Dendritic cell treated with granulocyte-macrophage colony-stimulating factor and Interleukin-4, amounts not matched to agents 40 ng/mL and 50 ng/mL, for 4 days (primary cell): Measurements from ENCODE around the gene PDHB.
"Not testable (repeated sequence)": the region's sequence is repeated elsewhere in the genome, so short reads cannot be mapped to it uniquely, and the experiment has no call there.

Source experiments
- H3K27ac Mint-ChIP-seq: one replicate; pipeline ENCODE4 v1.8.0; 2022; ENCODE audit warnings: mild to moderate bottlenecking, mixed read lengths
- H3K27me3 Mint-ChIP-seq: one replicate; pipeline ENCODE4 v1.8.0; 2022; ENCODE audit warnings: mild to moderate bottlenecking, mixed read lengths
- H3K36me3 Mint-ChIP-seq: one replicate; pipeline ENCODE4 v1.8.0; 2022; ENCODE audit warnings: low read depth, mixed read lengths
- H3K4me1 Mint-ChIP-seq: one replicate; pipeline ENCODE4 v1.8.0; 2022; ENCODE audit warnings: low read depth, mixed read lengths
- H3K4me3 Mint-ChIP-seq: one replicate; pipeline ENCODE4 v1.8.0; 2022; ENCODE audit warnings: mild to moderate bottlenecking, moderate library complexity, mixed read lengths
- H3K9me3 Mint-ChIP-seq: one replicate; pipeline ENCODE4 v1.8.0; 2022; ENCODE audit warnings: mixed read lengths
- intact Hi-C: fragments of 100-400 bp; cut with micrococcal nuclease; formaldehyde crosslinking; loops from one replicate; pipeline ENCODE4 v1.15.0; 2022

Gene PDHB

DNA sequence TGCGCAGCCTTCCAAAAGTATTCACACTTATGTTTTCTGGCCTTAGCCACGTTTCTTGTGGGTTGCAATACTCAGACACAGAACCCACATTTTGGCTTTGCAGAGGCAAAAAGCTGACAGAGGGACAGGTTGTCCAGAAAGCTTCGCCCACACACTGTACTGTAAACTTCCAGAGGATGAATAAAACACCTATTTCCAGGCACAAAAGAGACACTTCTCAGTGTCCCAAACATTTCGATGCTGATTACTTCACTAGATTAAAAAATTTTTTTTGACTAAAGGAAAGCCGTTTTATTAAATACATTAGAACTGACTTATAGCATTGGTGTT is 30.3 kb upstream of the PDHB start:
- Mint-ChIP-seq H3K9me3 (no peaks in the 10 kb centered on the region), H3K36me3 (no peaks in the 10 kb centered on the region), H3K4me1 (peaks cover 16% of the 10 kb centered on the region), H3K4me3 (no peak overlapping the region), H3K27ac (no peak overlapping the region), H3K27me3 (no peaks in the 10 kb centered on the region)
- intact Hi-C loops: loop anchor here (1.0 to 5.0 kb wide), 2 partner anchors 33 to 68 kb away; no protein-coding TSS in a partner anchor

DNA sequence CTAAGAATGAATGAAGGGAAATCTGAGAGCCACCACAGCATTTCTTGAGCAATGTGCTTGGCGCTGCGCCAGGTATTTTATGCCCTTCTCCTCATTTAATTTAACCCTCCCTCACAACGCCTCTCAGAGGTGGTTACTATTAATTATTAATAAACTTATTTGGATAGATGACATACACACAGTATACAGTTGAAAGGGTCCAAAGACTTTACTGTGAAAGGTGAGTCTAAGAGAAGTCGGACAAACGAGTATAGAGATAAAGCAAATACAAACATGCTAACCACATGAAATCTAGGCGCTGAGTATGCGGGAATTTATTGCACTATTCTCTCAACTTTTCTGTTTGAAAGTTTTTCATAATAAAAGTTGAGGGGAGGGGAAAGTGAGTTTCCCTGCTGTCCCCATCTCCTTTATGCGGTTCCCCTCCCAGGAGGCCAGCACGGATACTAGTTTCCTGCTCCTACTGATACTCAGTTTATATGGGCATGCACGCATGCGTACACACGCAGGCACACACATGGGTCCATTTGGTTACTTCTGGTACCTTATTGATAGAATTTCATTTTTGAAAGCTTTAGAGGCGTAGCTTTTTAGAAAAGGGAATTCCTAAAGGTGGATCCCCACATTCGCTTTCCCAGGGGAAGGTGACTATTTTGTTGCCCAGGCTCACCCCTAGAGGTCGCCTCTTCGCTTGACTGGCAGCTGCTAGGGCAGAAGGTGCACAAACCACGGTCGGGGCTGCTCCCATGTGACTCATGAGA is 29.7 kb upstream of the PDHB start:
- Mint-ChIP-seq H3K9me3 (no peaks in the 10 kb centered on the region), H3K27ac (no peak overlapping the region), H3K4me1 (peaks cover 11% of the 10 kb centered on the region), H3K4me3 (peak overlapping the region; percentile 32), H3K27me3 (no peaks in the 10 kb centered on the region), H3K36me3 (no peaks in the 10 kb centered on the region)
- intact Hi-C loops: loop anchor here (1.0 to 5.0 kb wide), 2 partner anchors 34 to 69 kb away; no protein-coding TSS in a partner anchor

DNA sequence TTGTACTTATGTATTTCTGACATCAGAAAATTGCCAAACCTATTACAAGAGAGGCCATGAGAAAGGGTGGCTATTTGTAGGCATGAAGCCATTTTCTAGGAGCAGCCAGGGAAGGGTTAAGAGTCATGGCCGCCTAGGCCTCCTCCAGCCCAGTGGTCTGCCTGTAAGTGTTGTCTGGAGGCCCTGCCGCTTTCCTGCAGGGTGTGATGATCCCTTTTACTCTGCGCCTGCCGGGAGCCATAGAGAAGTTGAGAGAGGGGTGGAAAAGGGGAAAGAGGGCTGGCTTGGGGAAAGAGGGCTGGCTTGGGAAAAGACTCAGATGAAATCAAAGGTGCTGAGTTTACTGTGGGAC is 29.2 kb upstream of the PDHB start:
- Mint-ChIP-seq H3K4me1 (peaks cover 11% of the 10 kb centered on the region), H3K27me3 (no peaks in the 10 kb centered on the region), H3K36me3 (no peaks in the 10 kb centered on the region), H3K9me3 (no peaks in the 10 kb centered on the region), H3K4me3 (no peak overlapping the region), H3K27ac (no peak overlapping the region)
- intact Hi-C loops: loop anchor here (1.0 to 5.0 kb wide), 2 partner anchors 34 to 69 kb away; no protein-coding TSS in a partner anchor

DNA sequence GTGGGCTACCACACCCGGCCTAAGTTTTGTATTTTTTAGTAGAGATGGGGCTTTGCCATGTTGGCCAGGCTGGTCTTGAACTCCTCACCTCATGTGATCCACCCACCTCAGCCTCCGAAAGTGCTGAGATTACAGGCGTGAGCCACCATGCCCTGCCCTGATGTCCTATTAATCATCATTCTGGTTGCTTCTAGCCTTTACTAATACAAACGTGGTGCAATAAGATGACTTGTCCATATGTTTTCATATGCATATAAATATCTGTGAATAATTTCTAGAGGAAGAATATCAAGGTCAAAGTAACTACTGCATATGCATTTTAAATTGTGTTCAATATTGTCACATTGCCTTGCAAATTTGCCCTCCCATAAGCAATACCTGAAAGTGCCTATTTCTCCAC is 25.5 kb upstream of the PDHB start:
- no peaks in the 10 kb centered on the region for H3K27me3 Mint-ChIP-seq
- no peak overlapping the region for H3K27ac Mint-ChIP-seq
- H3K9me3 Mint-ChIP-seq: peaks cover 26% of the 10 kb centered on the region
- intact Hi-C loops: no loop called here
- no peak overlapping the region for H3K4me3 Mint-ChIP-seq
- peaks cover 7% of the 10 kb centered on the region for H3K36me3 Mint-ChIP-seq
- H3K4me1 Mint-ChIP-seq: peaks cover 6% of the 10 kb centered on the region

DNA sequence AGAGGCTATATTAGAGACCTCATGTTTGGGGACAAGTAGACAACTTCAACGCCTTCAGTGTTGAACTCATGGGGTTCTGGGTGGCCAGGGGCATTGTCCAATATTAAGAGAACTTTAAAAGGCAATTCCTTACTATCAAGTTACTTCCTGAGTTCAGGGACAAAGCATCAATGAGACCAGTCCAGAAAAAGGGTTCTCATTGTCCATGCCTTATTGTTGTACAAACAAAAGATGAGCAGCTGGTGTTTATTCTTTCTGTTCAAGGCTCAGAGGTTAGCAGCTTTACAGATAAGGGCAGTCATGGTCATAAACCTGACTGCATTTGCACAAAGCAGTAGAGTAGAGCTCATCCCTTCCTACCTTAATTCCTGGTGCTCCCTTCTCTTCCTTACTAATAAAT is 18.5 kb upstream of the PDHB start:
- intact Hi-C loops: no loop called here
- Mint-ChIP-seq H3K27ac (no peak overlapping the region), H3K27me3 (no peaks in the 10 kb centered on the region), H3K36me3 (peaks cover 16% of the 10 kb centered on the region), H3K9me3 (peaks cover 42% of the 10 kb centered on the region), H3K4me3 (no peak overlapping the region), H3K4me1 (peaks cover 13% of the 10 kb centered on the region)

DNA sequence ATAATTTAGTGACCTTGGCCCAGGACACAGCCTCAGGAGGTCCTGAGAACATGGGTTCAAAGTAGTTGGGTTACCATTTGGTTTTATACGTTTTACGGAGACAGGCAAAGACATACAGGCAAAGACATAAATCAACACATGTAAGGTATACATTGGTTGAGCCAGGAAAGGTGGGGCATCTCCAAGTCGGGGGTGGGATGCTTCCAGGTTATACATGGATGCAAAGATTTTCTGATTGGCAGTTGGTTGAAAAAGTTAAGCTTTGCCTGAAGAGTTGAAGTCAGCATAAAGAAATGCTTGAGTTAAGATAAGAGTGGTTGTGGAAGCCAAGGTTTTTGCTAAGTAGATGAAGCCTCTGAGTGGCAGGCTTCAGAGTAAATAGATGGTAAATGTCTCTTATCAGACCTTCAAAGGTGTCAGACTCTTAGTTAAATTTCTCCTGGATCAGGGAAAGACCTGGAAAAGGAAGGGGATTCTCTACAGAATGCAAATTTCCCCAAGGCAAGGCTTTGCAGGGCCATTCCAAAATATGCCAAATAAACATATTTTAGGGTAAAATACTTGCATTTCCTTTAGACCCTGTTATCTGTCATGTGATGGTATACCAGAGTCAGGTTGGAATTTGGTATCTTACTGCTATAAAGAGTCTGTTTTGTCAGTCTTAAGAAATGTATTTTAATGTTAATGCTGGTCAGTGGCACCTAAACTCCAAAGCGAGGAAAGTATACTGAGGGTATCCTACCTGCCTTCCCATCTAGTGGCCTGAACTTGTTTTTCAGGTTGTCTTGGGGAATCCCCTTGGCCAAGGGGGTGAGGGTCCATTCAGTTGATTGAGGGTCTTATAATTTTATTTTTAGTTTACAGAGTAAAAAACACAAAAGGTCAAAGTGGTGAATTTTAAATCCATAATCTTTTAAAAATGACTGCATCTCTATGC is 8.2 kb upstream of the PDHB start:
- no peaks in the 10 kb centered on the region for H3K4me1 Mint-ChIP-seq
- H3K27ac Mint-ChIP-seq: no peak overlapping the region
- H3K9me3 Mint-ChIP-seq: no peaks in the 10 kb centered on the region
- no peaks in the 10 kb centered on the region for H3K27me3 Mint-ChIP-seq
- H3K36me3 Mint-ChIP-seq: no peaks in the 10 kb centered on the region
- H3K4me3 Mint-ChIP-seq: no peak overlapping the region
- intact Hi-C loops: no loop called here

DNA sequence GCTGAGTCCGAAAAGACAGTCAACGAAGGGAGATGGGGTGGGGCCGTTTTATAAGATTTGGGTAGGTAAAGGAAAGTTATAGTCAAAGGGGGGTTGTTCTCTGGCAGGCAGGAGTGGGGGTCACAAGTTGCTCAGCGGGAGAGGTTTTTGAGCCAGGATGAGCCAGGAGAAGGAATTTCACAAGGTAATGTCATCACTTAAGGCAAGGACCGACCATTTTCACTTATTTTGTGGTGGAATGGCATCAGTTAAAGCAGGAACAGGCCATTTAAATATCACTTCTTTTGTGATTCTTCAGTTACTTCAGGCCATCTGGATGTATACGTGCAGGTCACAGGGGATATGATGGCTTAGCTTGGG is 7.3 kb upstream of the PDHB start:
- H3K27me3 Mint-ChIP-seq, H3K36me3 Mint-ChIP-seq, intact Hi-C loops, H3K9me3 Mint-ChIP-seq, H3K4me1 Mint-ChIP-seq, H3K27ac Mint-ChIP-seq, H3K4me3 Mint-ChIP-seq: not testable (repeated sequence)

DNA sequence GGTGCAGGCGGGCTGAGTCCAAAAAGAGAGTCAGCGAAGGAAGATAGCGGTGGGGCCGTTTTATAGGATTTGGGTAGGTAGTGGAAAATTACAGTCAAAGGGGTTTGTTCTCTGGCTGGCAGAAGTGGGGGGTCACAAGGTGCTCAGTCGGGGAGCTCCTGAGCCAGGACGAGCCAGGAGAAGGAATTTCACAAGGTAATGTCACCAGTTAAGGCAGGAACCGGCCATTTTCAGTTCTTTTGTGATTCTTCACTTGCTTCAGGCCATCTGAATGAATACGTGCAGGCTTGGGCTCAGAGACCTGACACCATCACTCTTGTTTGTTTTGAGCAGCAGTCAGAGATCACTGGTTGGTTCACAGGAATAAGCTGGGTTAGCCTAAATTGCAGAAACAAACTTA is 3.6 kb upstream of the PDHB start:
- peaks cover 28% of the 10 kb centered on the region for H3K4me1 Mint-ChIP-seq
- H3K4me3 Mint-ChIP-seq, H3K36me3 Mint-ChIP-seq, intact Hi-C loops, H3K27ac Mint-ChIP-seq, H3K9me3 Mint-ChIP-seq, H3K27me3 Mint-ChIP-seq: not testable (repeated sequence)

DNA sequence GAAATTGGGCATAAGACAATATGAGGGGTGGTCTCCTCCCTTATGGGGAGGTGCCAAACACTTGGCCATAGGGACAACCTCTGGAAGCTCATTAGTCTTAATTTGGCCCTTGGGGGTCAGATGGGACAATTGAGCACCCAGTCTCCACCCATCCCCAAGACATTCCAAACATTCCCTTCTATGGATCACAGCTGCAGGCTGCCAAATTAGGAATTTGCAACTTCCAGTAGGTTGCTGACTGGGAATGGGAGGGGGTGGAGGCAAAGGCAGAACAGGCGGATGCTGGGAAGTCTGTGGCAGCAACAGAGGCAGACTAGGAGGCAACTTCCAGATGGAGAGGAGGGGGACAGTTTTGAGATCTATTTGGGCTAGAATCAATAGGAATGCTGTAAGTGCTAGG is 1.4 kb upstream of the PDHB start:
- peak overlapping the region; percentile 95 for H3K27ac Mint-ChIP-seq

DNA sequence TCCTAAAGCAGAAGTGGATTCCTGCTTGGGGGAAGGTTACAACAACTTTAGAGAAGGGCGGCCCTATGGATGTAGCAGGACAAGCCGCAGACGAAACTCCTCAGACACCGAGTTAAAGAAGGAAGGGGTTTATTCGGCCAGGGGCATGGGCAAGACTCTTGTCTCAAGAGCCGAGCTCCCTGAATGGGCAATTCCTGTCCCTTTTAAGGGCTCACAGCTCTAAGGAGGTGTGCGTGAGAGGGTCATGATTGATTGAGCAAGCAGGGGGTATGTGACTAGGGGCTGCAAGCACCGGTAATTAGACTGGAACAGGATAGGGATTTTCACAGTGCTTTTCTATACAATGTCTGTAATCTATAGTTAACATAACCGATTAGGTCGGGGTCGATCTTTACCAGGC is 879 bp upstream of the PDHB start:
- no peaks in the 10 kb centered on the region for H3K27me3 Mint-ChIP-seq
- no peaks in the 10 kb centered on the region for H3K9me3 Mint-ChIP-seq
- H3K27ac Mint-ChIP-seq: peak overlapping the region; percentile 95
- H3K4me1 Mint-ChIP-seq: peaks cover 35% of the 10 kb centered on the region
- H3K36me3 Mint-ChIP-seq: peaks cover 34% of the 10 kb centered on the region
- H3K4me3 Mint-ChIP-seq: no peak overlapping the region
- intact Hi-C loops: no loop called here

More for the DNA sequence above, 1.4 kb upstream of the PDHB start:
- Mint-ChIP-seq H3K4me3 (no peak overlapping the region), H3K27me3 (no peaks in the 10 kb centered on the region), H3K36me3 (peaks cover 29% of the 10 kb centered on the region), H3K9me3 (no peaks in the 10 kb centered on the region), H3K4me1 (peaks cover 35% of the 10 kb centered on the region)
- intact Hi-C loops: no loop called here

DNA sequence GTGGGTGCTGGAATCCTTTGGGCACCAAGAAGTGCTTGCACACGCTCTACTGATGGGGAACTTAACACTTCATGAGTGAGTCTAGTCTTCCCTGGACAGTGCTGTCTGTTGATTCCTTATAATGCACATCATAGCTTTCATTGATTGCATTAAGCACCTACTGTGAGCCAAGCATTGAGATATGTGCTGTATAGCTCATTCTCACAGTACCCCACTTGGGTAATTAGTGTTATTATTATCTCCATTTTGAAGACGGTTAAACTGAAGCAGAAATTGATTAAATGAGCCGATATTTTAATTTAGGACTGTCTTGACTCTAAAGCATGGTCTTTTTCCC is 504 bp upstream of the PDHB start:
- intact Hi-C loops: no loop called here
- Mint-ChIP-seq H3K27ac (peak overlapping the region; percentile 95), H3K4me1 (peaks cover 35% of the 10 kb centered on the region), H3K27me3 (no peaks in the 10 kb centered on the region), H3K36me3 (peaks cover 38% of the 10 kb centered on the region), H3K9me3 (no peaks in the 10 kb centered on the region), H3K4me3 (peak overlapping the region; percentile 74)

DNA sequence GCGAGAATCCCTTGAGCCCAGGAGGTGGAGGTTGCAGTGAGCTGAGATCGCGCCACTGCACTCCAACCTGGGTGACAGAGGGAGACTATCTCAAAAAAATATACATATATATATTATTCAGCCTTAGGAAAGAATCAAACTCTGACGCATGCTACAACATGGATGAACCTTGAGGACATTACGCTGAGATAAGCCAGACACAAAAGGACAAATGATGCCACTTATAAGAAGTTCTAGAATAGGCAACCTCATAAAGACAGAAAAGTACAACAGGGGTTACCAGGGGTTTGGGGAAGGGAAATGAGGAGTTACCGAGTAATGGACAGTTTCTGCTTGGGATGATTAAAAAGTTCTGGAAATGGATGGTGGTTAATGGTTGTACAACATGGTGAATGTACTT is 727 bp downstream of the PDHB start:
- Mint-ChIP-seq H3K27me3 (no peaks in the 10 kb centered on the region), H3K27ac (peak overlapping the region; percentile 95), H3K36me3 (peaks cover 50% of the 10 kb centered on the region)

DNA sequence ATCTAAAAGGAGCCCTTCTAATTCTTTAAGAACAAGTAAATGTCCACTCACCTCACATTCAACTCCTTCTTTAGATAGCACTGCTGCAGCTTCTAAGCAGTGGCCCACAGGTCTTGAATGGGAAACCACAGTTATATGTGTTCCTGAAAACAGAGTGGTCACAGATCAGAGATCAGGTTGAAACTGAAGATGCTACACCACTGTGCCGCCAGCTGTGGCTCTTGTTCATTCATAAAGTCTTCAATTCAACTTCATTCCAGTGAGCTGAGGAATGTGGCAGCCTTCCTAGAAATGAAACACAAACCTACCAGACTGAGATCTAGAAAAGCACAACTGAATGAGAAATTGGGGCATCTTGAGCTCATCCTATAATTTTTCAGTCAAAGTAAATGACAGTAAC is 4.0 kb downstream of the PDHB start:
- Mint-ChIP-seq H3K4me1 (peaks cover 40% of the 10 kb centered on the region), H3K9me3 (no peaks in the 10 kb centered on the region), H3K4me3 (no peak overlapping the region), H3K27ac (no peak overlapping the region), H3K27me3 (no peaks in the 10 kb centered on the region), H3K36me3 (peaks cover 83% of the 10 kb centered on the region)
- intact Hi-C loops: no loop called here

More for the DNA sequence above, 727 bp downstream of the PDHB start:
- Mint-ChIP-seq H3K4me1 (peaks cover 38% of the 10 kb centered on the region), H3K9me3 (no peaks in the 10 kb centered on the region), H3K4me3 (peak overlapping the region; percentile 83)
- intact Hi-C loops: loop anchor here (1.0 kb wide), 2 partner anchors 58 to 99 kb away; no protein-coding TSS in a partner anchor

DNA sequence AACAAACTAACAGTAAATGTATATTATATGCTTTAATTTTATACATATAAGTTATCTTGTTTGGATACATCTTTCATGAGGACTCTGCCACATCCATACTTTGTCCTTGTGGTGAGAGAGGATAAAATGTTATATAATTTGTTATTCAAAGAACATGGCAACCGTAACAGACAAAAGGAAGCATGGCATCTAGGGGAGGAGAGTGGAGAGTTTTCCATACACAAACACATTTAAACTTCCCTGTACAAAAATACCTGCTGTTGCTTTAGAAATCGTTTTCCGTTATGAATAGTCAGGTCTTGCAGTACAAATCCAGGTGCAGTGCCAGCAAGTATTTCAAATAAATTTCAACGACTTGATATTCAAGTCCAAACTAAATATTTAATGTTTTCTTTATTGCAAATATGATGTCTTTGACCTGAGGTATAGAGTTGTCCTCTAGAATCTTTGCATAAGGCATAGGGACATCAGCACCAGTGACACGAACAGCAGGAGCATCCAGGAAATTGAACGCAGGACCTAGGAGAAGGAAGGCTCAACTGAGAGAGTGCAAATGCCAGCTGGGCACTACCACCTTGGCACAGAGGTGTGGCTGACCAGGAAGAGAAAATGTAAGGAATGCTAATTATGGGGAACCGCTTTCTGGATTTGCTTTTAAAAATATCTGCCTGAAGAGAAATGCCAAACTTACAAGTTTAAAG is 5.8 kb downstream of the PDHB start:
- Mint-ChIP-seq H3K27ac (no peak overlapping the region), H3K27me3 (no peaks in the 10 kb centered on the region), H3K9me3 (no peaks in the 10 kb centered on the region), H3K36me3 (peaks cover 92% of the 10 kb centered on the region), H3K4me1 (peaks cover 26% of the 10 kb centered on the region), H3K4me3 (no peak overlapping the region)
- intact Hi-C loops: no loop called here
